DMS 273 (cell line): ENCODE results near the gene STOM.

Experiments
- DNase-seq: peaks from one replicate; lab custom pipeline; 2025; ENCODE audit not compliant: unreplicated experiment; lab: John Stamatoyannopoulos, UW

The STOM gene

GRCh38 chr9:121289026-121289771 lies 80.9 kb downstream of the STOM start:
- peak; percentile 83 for DNase-seq
